ENCODE data around the gene RFESD.

Gene RFESD

DNA sequence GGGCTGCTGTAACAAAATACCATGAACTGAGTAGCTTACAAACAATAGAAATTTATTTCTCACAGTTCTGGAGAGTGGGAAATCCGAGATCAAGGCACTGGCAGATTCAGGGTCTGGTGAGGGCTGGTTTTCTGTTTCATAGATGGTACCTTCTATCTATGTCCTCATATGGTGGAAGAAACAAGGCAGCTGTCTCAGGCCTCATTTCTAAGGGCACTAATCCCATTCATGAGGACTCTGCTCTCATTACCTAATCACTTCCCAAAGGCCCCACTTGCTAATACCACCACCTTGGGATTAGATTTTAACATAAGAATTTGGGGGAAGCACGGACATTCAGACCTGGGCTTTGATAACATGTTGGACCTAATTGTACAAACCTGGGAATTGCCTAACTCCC is 13.5 kb downstream of the RFESD start:
- no peak for FAIRE-seq
- DNase-seq (ENCODE audit: insufficient read length, low spot score): no peak

DNA sequence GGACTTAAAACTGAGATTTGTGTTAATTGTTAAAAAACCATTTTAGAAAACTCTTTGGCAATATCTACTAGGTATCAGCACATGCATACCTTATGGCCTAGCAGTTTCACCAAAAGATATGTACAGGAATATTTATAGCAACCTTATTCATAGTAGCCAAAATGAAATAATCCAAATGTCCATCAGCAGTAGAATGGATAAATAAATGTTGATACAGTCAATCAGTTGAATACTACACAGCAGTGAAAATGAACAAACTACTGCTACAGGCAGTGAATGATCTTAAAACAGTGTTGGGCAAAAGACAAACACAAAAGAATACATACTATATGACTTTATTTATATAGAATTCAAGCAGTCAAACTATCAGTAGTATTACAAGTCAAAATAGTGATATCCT is 16.4 kb downstream of the RFESD start:
- FAIRE-seq: no peak
- DNase-seq (ENCODE audit: insufficient read length, low spot score): no peak

DNA sequence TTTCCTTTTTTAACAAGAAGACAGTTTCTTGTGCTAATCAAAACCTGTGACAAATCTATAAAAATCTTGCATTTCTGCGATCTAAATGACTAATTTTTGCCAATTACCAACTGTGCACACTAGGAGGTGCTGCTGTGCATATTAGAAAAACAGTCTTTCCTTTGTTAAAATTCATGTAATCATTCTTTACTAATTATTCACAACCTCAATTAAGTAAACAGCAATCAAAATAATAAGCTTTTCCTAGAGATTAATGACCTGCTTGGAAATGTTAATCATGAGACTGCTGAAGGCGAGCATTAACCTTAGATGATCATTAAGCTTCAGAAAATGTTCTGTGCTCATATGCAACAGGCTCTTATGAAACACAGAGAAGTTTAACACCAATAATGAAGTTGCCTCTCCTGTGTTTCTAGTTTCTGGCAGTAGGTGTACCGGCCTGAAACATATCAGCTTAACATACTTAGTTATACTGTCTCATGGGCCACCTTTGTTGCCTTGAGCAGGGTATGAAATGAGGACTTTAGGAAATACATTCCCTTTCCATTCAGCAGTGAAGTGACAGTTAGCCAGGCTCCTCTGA is 17.7 kb downstream of the RFESD start:
- FAIRE-seq (no peak), DNase-seq (ENCODE audit: insufficient read length, low spot score) (no peak)

DNA sequence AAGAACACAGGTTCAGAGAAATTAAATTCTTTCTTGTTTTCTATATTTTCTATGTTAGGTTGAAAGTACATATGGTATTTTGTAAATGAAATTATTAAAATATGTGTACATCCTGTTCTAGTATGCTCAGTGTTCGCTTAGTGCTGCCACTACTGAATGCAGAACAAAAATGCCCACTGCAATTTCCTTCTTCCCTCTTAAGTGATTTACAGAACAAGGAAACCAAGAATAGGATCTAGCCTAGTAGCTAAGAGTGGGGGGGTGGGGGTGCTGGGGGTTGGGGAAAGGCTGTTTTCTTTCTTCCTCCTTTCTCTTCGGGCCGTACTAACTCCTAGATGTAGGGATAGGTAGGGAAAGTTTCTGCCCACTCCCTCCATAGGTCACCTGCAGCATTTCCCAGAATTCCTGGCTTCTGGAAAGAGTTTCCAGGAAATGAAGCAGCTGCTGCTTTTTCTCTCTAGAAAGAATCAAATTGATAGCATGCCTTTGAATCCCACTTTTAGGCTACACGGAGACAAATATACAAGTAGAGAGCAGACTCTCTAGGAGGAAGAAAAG is 20.6 kb downstream of the RFESD start:
- DNase-seq (ENCODE audit: insufficient read length, low spot score) (no peak), FAIRE-seq (no peak)

DNA sequence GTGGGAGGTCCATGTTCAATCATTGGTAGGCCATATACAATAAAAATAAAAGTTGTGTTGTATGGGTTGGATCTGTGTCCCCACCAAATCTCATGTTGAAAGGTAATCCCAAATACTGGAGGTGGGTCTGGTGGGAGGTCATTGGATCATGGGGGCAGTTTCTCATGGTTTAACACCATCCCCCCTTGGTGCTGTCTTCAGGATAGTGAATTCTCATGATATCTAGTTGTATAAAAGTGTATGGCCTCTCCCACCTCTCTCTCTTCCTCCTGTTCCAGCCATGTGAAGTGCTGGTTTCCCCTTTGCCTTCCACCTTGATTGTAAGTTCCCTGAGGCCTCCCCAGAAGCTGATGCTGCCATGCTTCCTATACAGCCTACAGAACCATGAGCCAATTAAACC is 21.1 kb downstream of the RFESD start:
- DNase-seq (ENCODE audit: insufficient read length, low spot score) (no peak), FAIRE-seq (no peak)

DNA sequence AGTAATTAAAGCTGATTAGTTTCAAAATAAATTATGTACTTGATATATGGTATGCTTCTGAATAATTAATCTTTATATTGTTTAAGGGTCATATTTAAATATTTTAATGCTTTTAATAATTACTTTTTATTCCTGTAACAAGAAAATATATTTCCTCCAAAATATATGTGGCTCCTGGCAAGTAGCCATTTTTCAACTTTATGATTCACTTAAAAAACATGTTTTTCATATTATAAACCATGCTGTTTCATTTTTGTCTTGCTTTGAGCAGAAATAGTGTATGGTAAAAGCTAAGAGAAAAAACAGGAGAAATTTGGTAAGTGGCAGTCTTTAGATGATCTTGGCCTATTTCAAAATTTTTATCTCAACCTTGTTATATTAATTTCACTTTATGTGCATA is 21.6 kb downstream of the RFESD start:
- FAIRE-seq: no peak
- DNase-seq (ENCODE audit: insufficient read length, low spot score): no peak

DNA sequence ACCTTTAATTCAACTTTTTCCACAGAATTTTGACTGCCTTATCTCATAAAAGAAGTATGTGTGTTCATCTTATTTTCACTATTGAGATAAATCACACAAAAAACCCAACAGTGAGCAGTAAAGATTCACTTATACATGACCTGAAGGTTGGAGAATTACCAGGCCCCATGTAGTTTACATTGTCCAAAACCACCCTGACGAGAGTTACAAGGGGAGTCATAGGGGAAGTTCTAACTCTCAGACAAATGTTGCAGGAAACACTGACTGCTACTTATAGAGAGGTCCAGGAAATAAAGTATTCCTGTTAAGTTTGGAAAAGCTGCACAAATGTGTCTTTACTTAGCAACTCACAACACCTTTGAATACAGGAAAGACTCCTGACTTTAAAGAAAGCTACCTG is 22.2 kb downstream of the RFESD start:
- no peak for DNase-seq (ENCODE audit: insufficient read length, low spot score)
- FAIRE-seq: no peak

DNA sequence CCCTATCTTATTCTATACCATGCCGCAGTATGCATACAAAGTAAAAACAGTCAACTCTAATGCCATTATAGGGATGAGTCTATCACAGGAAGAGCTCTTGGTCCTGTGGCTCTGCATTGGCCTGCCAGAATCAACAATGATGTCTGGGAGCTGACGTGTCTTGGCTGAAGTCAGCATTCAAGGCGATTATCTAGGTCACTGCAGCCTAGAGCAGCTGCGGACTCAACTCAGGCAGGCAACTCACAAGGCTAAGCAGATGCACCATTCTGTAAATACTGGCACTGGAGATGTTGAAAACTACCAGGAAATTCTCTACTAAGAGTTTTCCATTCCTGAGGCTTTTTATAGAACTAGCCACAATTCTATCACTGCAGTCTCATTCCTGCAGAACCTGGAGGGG is 23.0 kb downstream of the RFESD start:
- FAIRE-seq (no peak), DNase-seq (ENCODE audit: insufficient read length, low spot score) (no peak)

DNA sequence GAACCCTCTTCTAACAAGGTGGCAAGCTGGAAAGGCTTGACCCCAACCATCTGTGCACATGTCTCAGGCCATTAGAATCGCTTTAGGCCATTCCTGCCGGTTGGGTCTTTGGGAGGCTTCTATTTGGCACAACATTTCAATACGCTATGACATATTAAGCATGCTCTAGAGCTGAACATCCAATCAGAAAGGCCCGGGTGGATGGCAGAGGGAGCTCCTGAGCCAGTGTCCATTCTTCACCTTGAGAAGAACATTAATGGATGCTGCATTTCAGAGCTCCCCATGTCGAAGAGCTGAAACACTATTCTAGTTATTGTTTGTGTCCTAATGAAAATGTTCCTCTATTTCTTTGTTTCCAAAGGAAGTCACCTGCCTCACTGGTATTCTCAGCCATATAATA is 23.4 kb downstream of the RFESD start:
- FAIRE-seq: no peak
- DNase-seq (ENCODE audit: insufficient read length, low spot score): no peak

DNA sequence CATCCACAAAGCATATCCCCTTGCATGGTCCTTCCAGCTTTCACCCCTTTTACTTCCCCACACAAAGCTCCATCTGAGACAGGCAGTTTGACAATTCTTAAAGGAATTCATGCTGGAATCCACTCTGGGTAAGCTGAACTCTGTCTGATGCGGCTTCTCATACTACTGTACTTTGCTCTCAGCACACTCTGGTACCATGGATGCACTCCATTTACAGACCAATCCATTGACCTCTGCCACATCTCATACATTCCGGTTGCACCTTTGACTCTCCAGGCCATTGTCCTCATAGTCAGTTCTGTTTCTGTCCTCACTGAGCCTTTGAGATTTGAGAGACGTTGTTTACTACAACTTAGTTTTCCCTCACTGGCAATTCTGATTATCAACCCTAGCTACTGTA is 24.0 kb downstream of the RFESD start:
- no peak for DNase-seq (ENCODE audit: insufficient read length, low spot score)
- no peak for FAIRE-seq

DNA sequence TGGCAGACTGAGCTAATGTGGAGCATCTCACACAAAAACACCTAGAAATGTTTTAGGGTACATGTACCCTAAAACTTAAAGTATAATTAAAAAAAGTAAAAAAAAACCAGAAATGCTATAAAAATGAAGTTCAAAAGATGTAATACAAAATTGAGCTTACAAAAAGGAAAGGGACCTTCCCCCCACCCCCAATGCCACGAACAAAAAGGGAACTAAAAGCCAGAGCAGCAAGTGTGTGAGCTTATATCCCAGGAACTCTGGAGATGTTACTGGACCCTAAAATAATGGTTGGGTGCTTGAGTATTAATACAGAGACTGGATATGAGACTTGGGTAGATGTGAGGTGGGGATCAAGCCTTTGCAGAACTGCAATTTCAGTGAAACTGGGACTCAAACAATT is 25.2 kb downstream of the RFESD start:
- FAIRE-seq: no peak
- DNase-seq (ENCODE audit: insufficient read length, low spot score): no peak

DNA sequence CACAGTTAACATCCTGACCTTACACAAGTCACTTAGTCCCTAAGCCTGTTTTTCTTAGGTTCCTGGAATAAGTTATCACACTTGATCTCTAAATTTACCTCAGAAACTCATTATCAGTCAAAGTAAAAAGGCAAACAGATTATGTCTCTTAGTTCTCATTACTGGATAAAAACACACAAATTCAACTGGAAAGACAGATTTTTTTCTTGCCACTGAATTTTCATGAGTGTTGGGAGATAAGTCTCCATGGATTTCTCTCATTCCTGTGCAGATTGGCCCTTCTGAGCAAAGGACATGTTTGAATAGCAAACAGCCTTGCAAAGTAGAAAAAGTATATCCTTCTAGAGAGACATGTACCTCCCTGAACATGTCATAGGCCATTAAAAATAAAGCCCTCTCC is 26.1 kb downstream of the RFESD start:
- DNase-seq (ENCODE audit: insufficient read length, low spot score): no peak
- FAIRE-seq: no peak

DNA sequence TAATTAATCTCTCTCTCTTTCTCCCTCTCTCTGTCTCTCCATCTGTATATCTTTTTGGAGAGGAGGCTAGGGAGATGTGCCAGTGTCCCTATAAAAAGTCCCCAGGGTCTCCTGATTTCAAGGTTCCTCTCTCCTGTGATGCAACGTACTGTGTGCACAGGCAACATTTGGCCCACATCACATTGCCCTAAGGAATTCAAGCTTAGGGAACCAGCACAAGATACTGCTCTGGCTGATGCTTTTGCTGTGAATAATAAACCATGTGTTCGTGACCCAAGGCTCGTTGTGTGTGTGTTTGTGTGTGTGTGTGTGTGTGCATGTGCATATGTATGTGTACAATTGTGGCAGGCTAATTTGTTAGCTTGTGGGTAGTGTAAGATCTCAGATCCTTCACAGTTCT is 26.5 kb downstream of the RFESD start:
- FAIRE-seq: no peak
- DNase-seq (ENCODE audit: insufficient read length, low spot score): no peak

DNA sequence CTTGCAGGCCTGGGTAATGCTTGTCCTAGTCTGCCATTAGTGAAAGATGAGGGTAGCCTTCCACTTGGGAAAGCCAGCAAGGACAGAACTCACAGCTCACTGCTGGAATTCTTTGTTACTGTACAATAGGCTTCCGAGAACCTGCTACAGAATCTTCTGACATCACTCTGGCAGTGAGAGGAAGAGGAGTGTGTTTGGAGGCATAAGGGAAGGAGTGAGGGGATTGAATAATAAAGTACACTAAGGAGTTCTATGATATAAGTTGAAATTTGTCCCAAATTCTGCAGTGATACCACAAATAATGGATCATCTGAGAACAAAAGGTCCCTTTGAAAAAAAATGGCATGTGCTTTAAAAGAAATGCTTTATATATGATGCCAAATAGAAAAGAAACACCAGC is 36.3 kb downstream of the RFESD start, which contains the start of gene SPATA9:
TSS of gene SPATA9 (minus strand) at position 101 of the 400 bp plus-strand sequence. CDS start 137 bp downstream, outside the sequence.
- no peak for DNase-seq (ENCODE audit: insufficient read length, low spot score)
- FAIRE-seq: no peak

DNA sequence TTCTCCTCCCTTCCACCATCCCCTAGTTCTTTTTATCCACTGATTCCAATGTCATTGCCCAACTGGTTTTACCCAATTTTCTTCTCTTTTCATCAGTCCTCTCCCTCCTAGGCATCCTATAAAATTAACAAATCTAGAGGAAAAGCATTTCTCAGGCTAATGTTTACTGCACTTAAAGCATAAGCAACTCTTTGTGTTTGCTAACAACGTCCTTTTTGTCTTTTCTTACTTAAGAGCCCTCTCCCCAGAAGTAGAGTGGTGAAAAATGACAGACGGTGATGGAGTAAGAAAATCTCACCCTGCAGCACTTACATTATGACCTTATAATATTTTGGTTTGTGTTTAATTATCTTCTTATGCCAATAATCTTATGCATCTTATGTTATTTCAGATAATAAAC is 37.8 kb downstream of the RFESD start:
- FAIRE-seq (no peak), DNase-seq (ENCODE audit: insufficient read length, low spot score) (no peak)

DNA sequence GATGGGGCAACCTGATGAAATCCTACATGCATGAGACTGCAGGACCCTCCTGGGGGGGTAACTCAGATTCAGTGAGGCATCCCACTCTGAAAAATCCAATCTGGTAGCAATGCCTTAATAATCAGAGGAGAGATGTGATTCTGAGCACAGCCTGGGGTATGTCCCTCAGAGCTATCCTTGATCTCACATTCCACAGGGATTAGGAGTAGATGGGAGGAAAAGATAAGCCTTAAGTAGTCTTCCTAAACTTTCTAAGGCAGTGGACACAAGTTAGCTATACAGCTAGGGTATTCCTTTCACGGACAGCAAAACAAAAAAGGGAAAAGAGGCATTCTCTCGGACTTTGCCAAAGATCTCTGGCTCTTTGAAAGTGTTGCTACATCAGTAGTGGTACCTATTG is 40.1 kb downstream of the RFESD start:
- no peak for FAIRE-seq

DNA sequence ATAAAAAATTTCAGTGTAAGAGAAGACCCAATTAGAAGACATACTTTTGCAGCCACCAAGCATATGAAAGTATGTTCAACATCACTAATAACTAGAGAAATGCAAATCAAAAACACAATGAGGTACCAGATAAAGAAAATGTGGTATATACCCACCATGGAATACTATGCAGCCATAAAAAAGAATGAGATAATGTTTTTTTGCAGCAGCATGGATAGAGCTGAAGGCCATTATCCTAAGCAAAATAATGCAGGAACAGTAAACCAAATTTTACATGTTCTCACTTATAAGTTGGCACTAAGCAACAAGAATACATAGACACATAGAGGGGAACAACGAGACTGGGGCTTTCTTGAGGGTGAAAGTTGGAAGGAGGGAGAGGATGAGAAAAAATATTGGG is 43.1 kb downstream of the RFESD start:
- FAIRE-seq: no peak
- DNase-seq (ENCODE audit: insufficient read length, low spot score): no peak

More for the DNA sequence above, 40.1 kb downstream of the RFESD start:
- DNase-seq (ENCODE audit: insufficient read length, low spot score): no peak

DNA sequence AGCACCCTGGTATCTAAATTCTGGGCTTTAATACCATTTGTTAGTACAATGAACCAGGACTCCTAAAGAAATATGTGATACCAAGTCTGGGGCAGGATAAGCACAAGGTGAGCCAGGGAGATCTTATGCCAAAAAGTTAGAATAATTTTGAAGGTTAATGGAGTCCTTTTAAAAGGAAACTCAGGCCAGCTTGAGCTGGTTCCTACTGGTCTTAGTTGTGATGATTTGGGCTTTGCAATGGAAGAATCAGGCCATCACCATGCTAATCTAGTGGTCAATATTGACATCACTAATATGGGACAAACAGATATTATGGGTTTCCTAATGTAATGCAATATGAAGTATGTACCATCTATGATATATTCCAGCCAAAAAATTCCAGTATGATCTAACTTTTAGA is 43.8 kb downstream of the RFESD start:
- FAIRE-seq (no peak), DNase-seq (ENCODE audit: insufficient read length, low spot score) (no peak)

DNA sequence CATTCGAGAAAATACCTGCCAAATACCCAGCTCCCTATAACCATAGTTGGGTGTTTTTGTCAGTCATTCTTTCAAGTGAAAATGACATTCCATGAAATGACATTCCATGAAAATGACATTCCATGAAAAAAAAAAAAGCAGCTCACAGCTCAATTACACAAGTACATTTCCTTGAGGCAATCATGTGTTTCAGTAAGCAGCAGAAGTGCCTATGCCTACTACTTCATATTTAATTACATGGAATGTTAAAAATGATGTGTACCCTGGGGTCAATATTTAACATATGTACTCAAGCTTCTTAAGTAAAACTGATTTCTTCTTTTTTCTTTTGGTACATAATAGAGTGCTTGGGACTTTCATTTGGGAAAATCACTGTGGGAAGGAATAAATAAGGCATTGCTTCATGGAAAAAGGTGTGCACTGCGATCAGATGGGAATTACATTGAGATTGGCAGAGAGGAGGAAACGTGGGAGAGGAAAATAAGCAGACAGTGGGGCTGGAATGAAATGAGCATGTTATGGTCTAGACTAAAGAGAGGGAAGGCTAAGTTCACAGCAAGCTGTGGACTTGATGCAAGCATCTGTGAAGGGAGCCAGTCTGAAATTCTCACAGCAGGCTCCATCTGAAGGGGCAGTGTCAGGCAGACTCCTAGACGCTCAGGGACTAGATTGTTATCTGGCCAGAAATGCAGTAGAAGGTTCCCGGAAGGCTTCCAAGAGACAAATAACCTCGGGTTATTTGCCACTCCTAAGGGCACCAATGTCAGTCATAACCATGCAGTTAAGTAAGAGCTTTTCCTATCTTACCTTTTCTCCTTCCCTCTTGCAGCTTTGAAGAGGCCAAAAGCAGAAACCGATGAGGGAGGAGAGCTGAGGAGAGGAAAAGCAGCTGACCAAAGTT is 51.5 kb downstream of the RFESD start:
- FAIRE-seq (no peak), DNase-seq (ENCODE audit: insufficient read length, low spot score) (no peak)

DNA sequence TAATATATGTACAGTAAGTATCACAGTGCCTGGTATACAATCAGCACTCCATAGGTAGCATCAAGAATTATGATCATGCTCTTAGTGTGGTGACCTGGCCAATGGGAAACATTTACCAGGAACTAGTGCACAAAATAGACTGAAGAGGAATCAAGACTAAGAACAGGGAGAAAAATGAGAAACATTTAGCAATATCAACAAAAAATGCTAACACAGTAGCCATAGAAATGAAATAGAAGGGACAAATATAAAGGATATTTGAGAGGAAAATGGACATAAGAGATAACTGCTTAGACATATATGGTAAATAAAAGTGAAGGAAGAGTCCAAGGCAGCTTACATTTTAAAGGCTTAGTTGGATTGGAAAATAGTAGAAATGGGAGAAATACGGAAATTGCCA is 52.8 kb downstream of the RFESD start:
- DNase-seq (ENCODE audit: insufficient read length, low spot score) (no peak), FAIRE-seq (no peak)

DNA sequence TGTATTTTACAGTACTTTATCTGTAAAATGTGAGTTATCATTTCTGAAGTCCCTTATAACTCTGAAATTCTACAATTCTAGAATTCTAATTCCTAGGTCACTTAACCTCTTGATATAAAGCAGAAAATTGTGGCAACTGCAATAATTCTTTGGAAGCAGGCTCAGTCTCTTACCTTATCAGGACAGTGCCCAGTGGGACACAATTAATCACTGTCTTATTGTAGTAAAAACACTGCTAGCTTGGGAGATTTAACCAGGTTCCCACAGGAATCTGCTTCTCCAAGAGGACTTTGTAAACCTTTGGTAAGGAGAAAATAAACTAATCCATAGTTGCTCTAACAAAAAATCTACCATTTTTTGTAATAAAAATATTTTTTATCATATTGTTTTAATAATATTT is 54.5 kb downstream of the RFESD start:
- FAIRE-seq (no peak), DNase-seq (ENCODE audit: insufficient read length, low spot score) (no peak)

DNA sequence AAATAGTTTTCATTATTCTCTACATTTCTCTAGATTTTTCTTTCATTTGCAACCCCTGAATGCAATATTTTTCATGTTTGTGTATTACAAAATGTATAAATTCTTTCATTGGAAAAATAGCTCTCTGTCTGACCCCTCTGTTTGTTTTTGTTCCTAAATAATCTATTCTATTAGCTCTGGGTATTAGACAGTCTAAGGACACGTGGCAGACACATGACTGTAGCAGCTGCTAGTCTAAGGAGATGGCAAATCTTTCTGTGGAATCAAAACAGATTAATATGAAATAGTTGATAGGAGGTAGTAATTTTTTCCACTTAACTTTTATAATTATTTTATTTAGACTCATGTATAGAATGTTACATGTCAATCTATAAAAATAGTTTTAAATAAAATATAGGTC is 57.6 kb downstream of the RFESD start:
- FAIRE-seq (no peak), DNase-seq (ENCODE audit: insufficient read length, low spot score) (no peak)

All from HTR-8/SVneo (cell line).